ENCODE results near the gene KDM3B.

Gene KDM3B

DNA sequence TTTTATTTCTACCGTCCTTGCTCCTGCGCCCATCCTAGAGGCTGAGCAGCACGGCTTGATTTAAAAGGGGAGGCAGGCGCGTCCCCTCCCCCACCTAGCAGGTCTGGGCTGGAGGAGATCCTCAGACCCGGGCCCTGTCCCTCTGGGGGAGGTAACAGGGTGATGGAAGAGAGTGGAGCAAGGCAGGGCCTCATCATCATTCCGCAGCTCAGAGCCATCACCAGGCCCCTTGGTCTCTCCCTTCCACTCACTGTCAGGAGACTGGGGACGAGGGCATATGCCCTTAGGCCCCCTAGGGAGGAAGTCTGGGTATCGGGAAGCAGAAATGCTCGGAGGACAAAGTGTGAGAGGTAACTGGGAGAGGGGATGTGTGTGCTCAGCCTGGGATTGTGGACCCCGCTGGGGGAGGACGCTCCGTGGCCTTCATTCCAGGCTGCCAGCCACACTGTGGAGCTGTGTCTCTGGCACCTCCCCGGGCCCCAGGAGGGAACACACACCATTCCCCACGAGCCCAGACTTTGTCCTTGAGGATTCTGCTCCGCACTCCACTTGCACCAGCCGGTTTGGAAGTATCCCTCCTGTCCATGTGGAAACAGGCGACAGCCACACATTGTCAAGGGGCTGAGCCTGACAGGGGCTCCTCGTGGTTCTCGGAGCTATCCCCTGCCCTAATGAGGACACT is 87.1 kb downstream of the KDM3B start:
- H3K27me3 Mint-ChIP-seq: peaks cover 36% of the 10 kb centered on the region
- peaks cover 31% of the 10 kb centered on the region for H3K36me3 Mint-ChIP-seq (ENCODE audit: low read depth)
- intact Hi-C loops (cut with micrococcal nuclease): no loop called here
- peaks cover 27% of the 10 kb centered on the region for H3K4me1 Mint-ChIP-seq (ENCODE audit: low read depth)
- H3K9me3 Mint-ChIP-seq: no peaks in the 10 kb centered on the region
- no peak overlapping the region for H3K27ac Mint-ChIP-seq
- peak overlapping the region; percentile 71 for H3K4me3 Mint-ChIP-seq

- H3K36me3 Mint-ChIP-seq (ENCODE audit: low read depth): peaks cover 23% of the 10 kb centered on the region
- intact Hi-C loops (cut with micrococcal nuclease): no loop called here
- no peaks in the 10 kb centered on the region for H3K9me3 Mint-ChIP-seq
- H3K4me1 Mint-ChIP-seq (ENCODE audit: low read depth): peaks cover 27% of the 10 kb centered on the region
- H3K4me3 Mint-ChIP-seq: no peak overlapping the region
- peaks cover 36% of the 10 kb centered on the region for H3K27me3 Mint-ChIP-seq
- no peak overlapping the region for H3K27ac Mint-ChIP-seq
Measured at GRCh38 chr5:138440159-138441073, 87.9 kb downstream of the KDM3B start.

- H3K4me1 Mint-ChIP-seq (ENCODE audit: low read depth): peaks cover 27% of the 10 kb centered on the region
- H3K9me3 Mint-ChIP-seq: no peaks in the 10 kb centered on the region
- intact Hi-C loops (cut with micrococcal nuclease): no loop called here
Measured at GRCh38 chr5:138441221-138441620, 88.7 kb downstream of the KDM3B start.

GRCh38 chr5:138444078-138444773 is 91.7 kb downstream of the KDM3B start:
- Mint-ChIP-seq H3K4me1 (ENCODE audit: low read depth) (peaks cover 6% of the 10 kb centered on the region), H3K4me3 (no peak overlapping the region), H3K27me3 (peaks cover 25% of the 10 kb centered on the region), H3K36me3 (ENCODE audit: low read depth) (no peaks in the 10 kb centered on the region), H3K27ac (no peak overlapping the region), H3K9me3 (no peaks in the 10 kb centered on the region)
- intact Hi-C loops (cut with micrococcal nuclease): no loop called here

More at GRCh38 chr5:138441221-138441620, 88.7 kb downstream of the KDM3B start:
- H3K27me3 Mint-ChIP-seq: peaks cover 36% of the 10 kb centered on the region
- H3K4me3 Mint-ChIP-seq: no peak overlapping the region
- peaks cover 15% of the 10 kb centered on the region for H3K36me3 Mint-ChIP-seq (ENCODE audit: low read depth)
- H3K27ac Mint-ChIP-seq: no peak overlapping the region

GRCh38 chr5:138444774-138445546 is 92.5 kb downstream of the KDM3B start:
- Mint-ChIP-seq H3K27ac (no peak overlapping the region), H3K9me3 (no peaks in the 10 kb centered on the region), H3K4me3 (no peak overlapping the region), H3K36me3 (ENCODE audit: low read depth) (no peaks in the 10 kb centered on the region), H3K4me1 (ENCODE audit: low read depth) (peaks cover 4% of the 10 kb centered on the region), H3K27me3 (peaks cover 20% of the 10 kb centered on the region)
- intact Hi-C loops (cut with micrococcal nuclease): no loop called here

DNA sequence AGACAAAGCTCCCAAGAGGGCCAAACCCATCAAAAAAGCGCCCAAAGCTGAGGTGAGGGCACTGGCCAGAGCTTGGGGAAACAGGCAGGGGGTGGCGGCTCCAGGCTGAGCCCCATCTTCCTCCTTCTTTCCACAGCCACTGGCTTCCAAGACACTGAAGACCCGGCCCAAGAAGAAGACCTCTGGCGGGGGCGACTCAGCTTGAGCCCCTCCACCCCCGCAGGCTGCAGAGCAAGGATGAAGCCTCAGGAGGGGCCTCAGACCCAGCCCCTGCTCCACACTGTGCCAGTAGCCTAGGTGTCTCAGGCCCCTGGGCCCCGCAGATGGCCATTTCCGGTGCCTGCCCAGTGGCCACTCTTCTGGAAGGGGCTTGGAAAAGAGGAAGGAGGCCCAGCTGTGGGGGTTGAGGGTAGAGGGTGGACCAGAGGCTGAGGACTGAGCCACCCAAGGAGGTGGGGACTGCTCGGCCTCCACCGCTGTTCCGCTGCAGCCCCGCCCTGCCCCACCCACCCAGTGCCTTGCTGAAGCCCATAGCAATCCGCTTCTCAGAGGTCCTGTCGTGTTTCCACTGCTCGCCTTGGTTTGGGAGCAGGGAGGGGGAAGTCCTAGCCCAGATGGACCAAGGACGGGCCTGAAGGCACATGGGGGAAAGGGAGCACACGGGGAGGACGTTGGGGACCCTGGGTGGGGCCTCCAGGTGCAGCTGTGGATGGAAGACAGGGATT is 93.2 kb downstream of the KDM3B start:
- H3K27ac Mint-ChIP-seq: no peak overlapping the region
- H3K36me3 Mint-ChIP-seq (ENCODE audit: low read depth): no peaks in the 10 kb centered on the region
- no peaks in the 10 kb centered on the region for H3K9me3 Mint-ChIP-seq
- H3K4me1 Mint-ChIP-seq (ENCODE audit: low read depth): peaks cover 8% of the 10 kb centered on the region
- H3K4me3 Mint-ChIP-seq: no peak overlapping the region
- peaks cover 17% of the 10 kb centered on the region for H3K27me3 Mint-ChIP-seq
- intact Hi-C loops (cut with micrococcal nuclease): no loop called here

GRCh38 chr5:138448070-138448469 is 95.6 kb downstream of the KDM3B start:
- H3K27ac Mint-ChIP-seq: no peak overlapping the region
- intact Hi-C loops (cut with micrococcal nuclease): no loop called here
- no peak overlapping the region for H3K4me3 Mint-ChIP-seq
- peaks cover 8% of the 10 kb centered on the region for H3K4me1 Mint-ChIP-seq (ENCODE audit: low read depth)
- H3K9me3 Mint-ChIP-seq: no peaks in the 10 kb centered on the region
- no peaks in the 10 kb centered on the region for H3K36me3 Mint-ChIP-seq (ENCODE audit: low read depth)
- H3K27me3 Mint-ChIP-seq: peaks cover 20% of the 10 kb centered on the region

DNA sequence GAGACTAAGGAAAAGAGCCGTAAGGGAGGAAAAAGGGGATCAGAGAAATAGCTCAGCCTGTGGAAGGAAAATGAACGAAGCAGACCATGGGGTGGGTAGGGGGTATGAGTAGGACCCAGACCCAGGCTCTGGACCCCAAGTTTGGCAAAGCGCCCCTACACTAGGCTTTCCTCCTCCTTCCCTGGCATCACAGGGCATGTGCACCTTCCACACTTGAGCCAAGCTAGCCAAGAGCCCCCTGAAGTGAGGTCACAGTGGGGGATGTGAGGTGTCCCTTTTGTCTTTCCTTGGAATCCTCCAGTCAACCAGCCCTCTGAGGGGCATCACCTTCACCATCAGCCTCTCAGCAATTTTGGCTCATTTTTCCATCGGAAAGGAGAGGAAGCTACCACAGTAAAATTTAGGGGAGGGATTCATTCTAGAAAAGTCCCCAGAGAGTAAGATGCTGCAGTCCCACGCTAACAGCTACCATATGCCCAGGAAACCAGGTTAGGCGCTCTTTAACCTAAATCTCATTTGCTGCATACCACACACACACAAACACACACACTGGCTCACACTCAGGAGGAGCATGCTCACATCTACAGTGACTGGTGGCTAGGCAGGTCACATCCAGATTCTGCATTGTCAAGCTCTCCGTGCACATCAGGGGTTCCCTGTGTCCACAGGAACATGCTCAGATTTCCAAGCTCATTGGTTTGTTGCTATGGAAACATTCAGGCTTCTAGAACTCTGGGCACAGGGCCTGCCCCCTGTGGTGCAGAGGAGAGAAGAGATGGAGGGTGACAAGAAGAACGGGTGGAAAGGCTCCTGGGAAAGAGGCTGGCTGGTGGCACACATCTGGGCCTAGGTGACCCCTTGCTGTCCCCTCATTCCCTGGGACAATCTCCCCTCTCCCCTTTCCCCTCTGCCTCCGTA is 96.3 kb downstream of the KDM3B start:
- no peak overlapping the region for H3K4me3 Mint-ChIP-seq
- H3K27me3 Mint-ChIP-seq: peaks cover 20% of the 10 kb centered on the region
- H3K9me3 Mint-ChIP-seq: no peaks in the 10 kb centered on the region
- no peak overlapping the region for H3K27ac Mint-ChIP-seq
- H3K4me1 Mint-ChIP-seq (ENCODE audit: low read depth): peaks cover 8% of the 10 kb centered on the region
- intact Hi-C loops (cut with micrococcal nuclease): no loop called here
- H3K36me3 Mint-ChIP-seq (ENCODE audit: low read depth): no peaks in the 10 kb centered on the region

GRCh38 chr5:138449501-138450239 is 97.2 kb downstream of the KDM3B start:
- no peaks in the 10 kb centered on the region for H3K36me3 Mint-ChIP-seq (ENCODE audit: low read depth)
- peaks cover 8% of the 10 kb centered on the region for H3K4me1 Mint-ChIP-seq (ENCODE audit: low read depth)
- H3K9me3 Mint-ChIP-seq: no peaks in the 10 kb centered on the region
- H3K27me3 Mint-ChIP-seq: peaks cover 20% of the 10 kb centered on the region
- intact Hi-C loops (cut with micrococcal nuclease): loop anchor here (1.0 kb wide), 1 partner anchor 54 kb away; no protein-coding TSS in a partner anchor
- H3K4me3 Mint-ChIP-seq: peak overlapping the region; percentile 21
- no peak overlapping the region for H3K27ac Mint-ChIP-seq

DNA sequence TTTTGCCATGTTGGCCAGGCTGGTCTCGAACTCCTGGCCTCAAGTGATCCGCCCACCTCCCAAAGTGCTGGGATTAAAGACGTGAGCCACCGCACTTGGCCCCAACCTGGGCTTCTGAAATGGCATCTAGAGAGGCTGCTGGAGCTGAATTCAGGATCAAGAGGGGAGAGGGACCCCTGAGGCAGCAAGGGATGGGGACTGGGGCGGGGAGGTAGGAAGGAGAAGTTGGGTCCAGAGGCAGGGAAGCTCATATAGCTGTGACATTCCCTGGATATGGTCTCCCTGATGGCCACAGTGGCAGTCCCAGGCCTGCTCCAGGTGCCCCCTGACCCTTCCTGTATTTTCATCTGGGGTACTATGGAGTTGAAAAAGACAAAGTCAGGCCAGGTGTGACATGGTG is 98.5 kb downstream of the KDM3B start:
- Mint-ChIP-seq H3K27me3 (peaks cover 20% of the 10 kb centered on the region), H3K9me3 (no peaks in the 10 kb centered on the region), H3K4me1 (ENCODE audit: low read depth) (peaks cover 8% of the 10 kb centered on the region), H3K36me3 (ENCODE audit: low read depth) (no peaks in the 10 kb centered on the region), H3K27ac (no peak overlapping the region), H3K4me3 (no peak overlapping the region)
- intact Hi-C loops (cut with micrococcal nuclease): loop anchor here (1.0 kb wide), 1 partner anchor 52 kb away; no protein-coding TSS in a partner anchor

GRCh38 chr5:138452720-138453119 is 100.2 kb downstream of the KDM3B start:
- H3K9me3 Mint-ChIP-seq: no peaks in the 10 kb centered on the region
- no peak overlapping the region for H3K4me3 Mint-ChIP-seq
- intact Hi-C loops (cut with micrococcal nuclease): no loop called here
- H3K4me1 Mint-ChIP-seq (ENCODE audit: low read depth): peaks cover 10% of the 10 kb centered on the region
- H3K27me3 Mint-ChIP-seq: peaks cover 23% of the 10 kb centered on the region
- H3K36me3 Mint-ChIP-seq (ENCODE audit: low read depth): no peaks in the 10 kb centered on the region
- H3K27ac Mint-ChIP-seq: no peak overlapping the region

DNA sequence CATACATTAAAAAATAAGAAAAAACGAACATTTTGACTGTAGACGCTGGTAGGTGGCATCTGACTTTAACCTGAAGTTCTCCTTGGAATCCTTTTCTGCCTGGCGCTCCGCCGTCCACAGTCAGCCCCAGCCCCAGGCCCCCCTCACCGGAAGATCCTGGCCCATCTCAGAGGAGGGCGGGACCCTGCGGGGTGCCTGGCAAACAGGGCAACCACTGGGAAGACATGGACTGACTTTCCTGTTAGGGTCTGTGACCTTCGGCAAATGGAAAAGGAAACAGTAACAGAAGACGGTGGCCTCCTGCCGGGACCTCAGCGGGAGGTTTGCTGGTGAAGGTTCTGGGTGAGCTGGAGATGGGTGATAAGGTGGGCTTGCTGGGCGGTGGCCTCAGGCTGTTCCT is 101.1 kb downstream of the KDM3B start:
- Mint-ChIP-seq H3K4me3 (no peak overlapping the region), H3K4me1 (ENCODE audit: low read depth) (peaks cover 18% of the 10 kb centered on the region), H3K27ac (no peak overlapping the region), H3K27me3 (peaks cover 22% of the 10 kb centered on the region), H3K9me3 (no peaks in the 10 kb centered on the region), H3K36me3 (ENCODE audit: low read depth) (no peaks in the 10 kb centered on the region)
- intact Hi-C loops (cut with micrococcal nuclease): no loop called here
